Colonic mucosa (tissue), 4 donors: ENCODE data around the gene BCKDHB. TPM values are rescaled to one million over a fixed set of nuclear protein-coding genes. Genes with fewer than 3 reads are reported as not detected.

Experiments used
- DNase-seq: peaks from one replicate; pipeline ENCODE4 v3.0.0-alpha.2; 2020
- H3K27ac ChIP-seq: fragments of 200-600 bp; one replicate; pipeline ENCODE4 v1.8.0; 2021
- H3K27me3 ChIP-seq: fragments of 200-600 bp; one replicate; pipeline ENCODE4 v1.8.0; 2021
- H3K36me3 ChIP-seq: fragments of 200-600 bp; one replicate; pipeline ENCODE4 v1.8.0; 2021
- H3K4me1 ChIP-seq: fragments of 200-600 bp; one replicate; pipeline ENCODE4 v1.8.0; 2021; ENCODE audit warnings: mild to moderate bottlenecking
- H3K4me3 ChIP-seq: fragments of 200-600 bp; one replicate; pipeline ENCODE4 v1.8.0; 2021
- H3K9ac ChIP-seq, 2 donors: one replicate each; pipeline ENCODE4 v1.7.0; 2013; ENCODE audit warnings: control low read depth in 2 of 2, low read depth in 2 of 2, low read length in 2 of 2
- H3K9me3 ChIP-seq: fragments of 200-600 bp; one replicate; pipeline ENCODE4 v1.8.0; 2021
- intact Hi-C: fragments of 100-400 bp; cut with DNase I; formaldehyde crosslinking; loops from one replicate; pipeline ENCODE4 v1.14.1; 2022
- total RNA-seq, 2 donors: library from RNA; stranded (reverse); fragmentation: NEBNext Ultra II Directional in 1 of 2; extraction: Animal tissue kit (Norgen Biotek cat#: 25700) in 1 of 2; gene quantifications; one replicate each; pipeline ENCODE4 v1.2.1, GENCODE V29; 2021
- TF ChIP-seq, protein P1 (sequence below): fragments of 200-600 bp; IDR thresholded peaks from one replicate; pipeline ENCODE4 v1.8.0; 2022; ENCODE audit warnings: antibody characterized with exemption, mild to moderate bottlenecking
- donor health status: healthy.
- donor health status: DM: no; HTN: no; CAD: no.
- donor health status: DM: no; HTN: no; CAD: no.

BCKDHB gene
- total RNA-seq, 2 donors from 2014 or later = 27.4 to 47.1 TPM

DNA sequence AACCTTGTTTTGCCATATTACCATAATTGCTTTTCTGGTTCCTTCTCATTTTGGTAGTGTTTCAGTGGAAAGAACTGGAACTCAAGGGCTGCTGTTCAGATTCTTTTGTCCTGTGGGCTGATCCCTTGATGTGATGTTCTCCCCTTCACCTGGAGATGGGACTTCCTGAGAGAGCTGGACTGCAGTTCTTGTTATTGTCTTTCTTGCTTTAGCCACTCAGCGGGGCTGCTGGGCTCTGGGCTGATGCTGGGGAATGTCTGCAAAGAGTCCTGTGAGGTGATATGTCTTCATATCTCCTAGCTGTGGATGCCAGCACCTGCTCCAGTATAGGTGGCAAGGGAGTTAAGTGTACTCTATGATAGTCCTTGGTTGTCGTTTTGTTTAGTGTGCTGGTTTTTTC, 79.0 kb downstream of the BCKDHB start:
- TF ChIP-seq, protein P1, sequence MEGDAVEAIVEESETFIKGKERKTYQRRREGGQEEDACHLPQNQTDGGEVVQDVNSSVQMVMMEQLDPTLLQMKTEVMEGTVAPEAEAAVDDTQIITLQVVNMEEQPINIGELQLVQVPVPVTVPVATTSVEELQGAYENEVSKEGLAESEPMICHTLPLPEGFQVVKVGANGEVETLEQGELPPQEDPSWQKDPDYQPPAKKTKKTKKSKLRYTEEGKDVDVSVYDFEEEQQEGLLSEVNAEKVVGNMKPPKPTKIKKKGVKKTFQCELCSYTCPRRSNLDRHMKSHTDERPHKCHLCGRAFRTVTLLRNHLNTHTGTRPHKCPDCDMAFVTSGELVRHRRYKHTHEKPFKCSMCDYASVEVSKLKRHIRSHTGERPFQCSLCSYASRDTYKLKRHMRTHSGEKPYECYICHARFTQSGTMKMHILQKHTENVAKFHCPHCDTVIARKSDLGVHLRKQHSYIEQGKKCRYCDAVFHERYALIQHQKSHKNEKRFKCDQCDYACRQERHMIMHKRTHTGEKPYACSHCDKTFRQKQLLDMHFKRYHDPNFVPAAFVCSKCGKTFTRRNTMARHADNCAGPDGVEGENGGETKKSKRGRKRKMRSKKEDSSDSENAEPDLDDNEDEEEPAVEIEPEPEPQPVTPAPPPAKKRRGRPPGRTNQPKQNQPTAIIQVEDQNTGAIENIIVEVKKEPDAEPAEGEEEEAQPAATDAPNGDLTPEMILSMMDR = no peak
- H3K9ac ChIP-seq = no peak overlapping the region
- H3K4me3 ChIP-seq = no peak overlapping the region
- no peaks in the 10 kb centered on the region for H3K9me3 ChIP-seq
- no peaks in the 10 kb centered on the region for H3K27me3 ChIP-seq
- DNase-seq = no peak
- no peak overlapping the region for H3K27ac ChIP-seq
- no peaks in the 10 kb centered on the region for H3K4me1 ChIP-seq
- no peaks in the 10 kb centered on the region for H3K36me3 ChIP-seq
- intact Hi-C loops = no loop called here

GRCh38 chr6:80186082-80186481, 79.6 kb downstream of the BCKDHB start:
- no peaks in the 10 kb centered on the region for H3K4me1 ChIP-seq
- TF ChIP-seq, protein P1 = no peak
- H3K36me3 ChIP-seq = no peaks in the 10 kb centered on the region
- H3K4me3 ChIP-seq = no peak overlapping the region
- no peaks in the 10 kb centered on the region for H3K9me3 ChIP-seq
- no peak overlapping the region for H3K27ac ChIP-seq
- H3K27me3 ChIP-seq = no peaks in the 10 kb centered on the region
- DNase-seq = no peak
- intact Hi-C loops = no loop called here
- no peak overlapping the region for H3K9ac ChIP-seq

- TF ChIP-seq, protein P1 = no peak
- Histone ChIP-seq H3K4me1 (no peaks in the 10 kb centered on the region), H3K4me3 (no peak overlapping the region), H3K27me3 (no peaks in the 10 kb centered on the region), H3K9me3 (no peaks in the 10 kb centered on the region), H3K27ac (no peak overlapping the region), H3K9ac (no peak overlapping the region), H3K36me3 (no peaks in the 10 kb centered on the region)
- DNase-seq = no peak
- intact Hi-C loops = no loop called here
Observed at GRCh38 chr6:80196906-80197305, 90.4 kb downstream of the BCKDHB start.

- DNase-seq = no peak
- Histone ChIP-seq H3K9me3 (no peaks in the 10 kb centered on the region), H3K27ac (no peak overlapping the region), H3K36me3 (no peaks in the 10 kb centered on the region), H3K27me3 (no peaks in the 10 kb centered on the region), H3K9ac (no peak overlapping the region), H3K4me1 (no peaks in the 10 kb centered on the region), H3K4me3 (no peak overlapping the region)
- intact Hi-C loops = no loop called here
- TF ChIP-seq, protein P1 = no peak
Observed at GRCh38 chr6:80197474-80197873, 91.0 kb downstream of the BCKDHB start.

GRCh38 chr6:80197986-80198385, 91.5 kb downstream of the BCKDHB start:
- Histone ChIP-seq H3K9ac (no peak overlapping the region), H3K4me3 (no peak overlapping the region), H3K27ac (no peak overlapping the region), H3K36me3 (no peaks in the 10 kb centered on the region), H3K4me1 (no peaks in the 10 kb centered on the region), H3K9me3 (no peaks in the 10 kb centered on the region), H3K27me3 (no peaks in the 10 kb centered on the region)
- intact Hi-C loops = no loop called here
- TF ChIP-seq, protein P1 = no peak
- DNase-seq = no peak

DNA sequence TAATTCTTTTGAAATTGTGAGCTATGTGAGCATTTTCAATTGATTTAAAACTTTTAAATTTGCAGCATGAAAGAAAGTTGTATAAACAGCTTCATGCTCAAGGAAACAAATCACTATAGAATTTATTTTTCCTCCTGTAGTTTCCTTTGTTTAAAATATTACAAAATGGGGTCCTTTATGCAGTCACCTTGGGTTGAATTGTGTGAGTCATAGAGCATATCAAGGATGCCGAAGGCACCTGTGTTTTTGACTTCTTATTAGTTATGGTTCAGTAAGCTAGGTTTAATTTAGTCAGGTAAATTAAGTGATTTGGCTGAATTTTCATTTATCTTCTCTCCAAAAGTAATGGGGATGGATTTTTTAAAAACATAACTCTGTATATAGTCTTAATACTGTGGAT, 96.8 kb downstream of the BCKDHB start:
- H3K4me3 ChIP-seq = no peak overlapping the region
- intact Hi-C loops = no loop called here
- DNase-seq = no peak
- no peaks in the 10 kb centered on the region for H3K27me3 ChIP-seq
- no peak overlapping the region for H3K9ac ChIP-seq
- TF ChIP-seq, protein P1 = no peak
- H3K36me3 ChIP-seq = no peaks in the 10 kb centered on the region
- no peak overlapping the region for H3K27ac ChIP-seq
- no peaks in the 10 kb centered on the region for H3K4me1 ChIP-seq
- H3K9me3 ChIP-seq = no peaks in the 10 kb centered on the region
